Sigmoid colon (tissue), 7 donors: Measurements from ENCODE around the gene C12orf43. TPM values are rescaled to one million over a fixed set of nuclear protein-coding genes. Genes with fewer than 3 reads are reported as not detected.

Experiments used
- DNase-seq: peaks from one replicate; pipeline ENCODE4 v3.0.0-alpha.2; 2019
- H3K27ac ChIP-seq, 4 donors: fragments of 200-600 bp; sonication (generic); one replicate each; pipeline ENCODE4 v1.5.1; 2016 to 2019; ENCODE audit warnings: mild to moderate bottlenecking in 1 of 4
- H3K27me3 ChIP-seq, 3 donors: fragments of 200-600 bp; sonication (generic); one replicate each; pipeline ENCODE4 v1.5.1; 2019; ENCODE audit warnings: mild to moderate bottlenecking in 1 of 3
- H3K36me3 ChIP-seq, 4 donors: fragments of 200-600 bp; sonication (generic); one replicate each; pipeline ENCODE4 v1.5.1; 2016 to 2019
- H3K4me1 ChIP-seq, 4 donors: fragments of 200-600 bp; sonication (generic); one replicate each; pipeline ENCODE4 v1.5.1; 2017 to 2019
- H3K4me3 ChIP-seq, 4 donors: fragments of 200-600 bp; sonication (generic); one replicate each; pipeline ENCODE4 v1.5.1; 2017 to 2019; ENCODE audit warnings: mild to moderate bottlenecking in 2 of 4, moderate library complexity in 1 of 4
- H3K9me3 ChIP-seq, 4 donors: fragments of 200-600 bp in 3 of 4; sonication (generic) in 3 of 4; one replicate each; pipeline versions ENCODE4 v1.5.1 to v1.6.1; 2013 to 2019
- CTCF ChIP-seq, 4 experiments: fragments of 450-650 bp in 3 of 4; fragments of 200-600 bp in 1 of 4; IDR thresholded peaks; one replicate each; pipeline ENCODE4 v1.5.1; 2016 to 2019; ENCODE audit warnings: antibody characterized with exemption in 4 of 4, mild to moderate bottlenecking in 3 of 4, moderate library complexity in 2 of 4
- EP300 ChIP-seq, 4 donors: sonication (generic); formaldehyde crosslinking; IDR thresholded peaks; one replicate each; pipeline ENCODE4 v1.6.1; 2017; ENCODE audit warnings: antibody characterized with exemption in 4 of 4
- POLR2A ChIP-seq, 2 donors: fragments of 450-650 bp; IDR thresholded peaks; one replicate each; pipeline ENCODE4 v1.6.1; 2016; ENCODE audit warnings: antibody characterized with exemption in 2 of 2, mild to moderate bottlenecking in 2 of 2, moderate library complexity in 2 of 2
- POLR2AphosphoS5 ChIP-seq, 4 donors: sonication (generic); formaldehyde crosslinking; IDR thresholded peaks; one replicate each; pipeline ENCODE4 v1.6.1; 2017; ENCODE audit warnings: antibody characterized with exemption in 4 of 4
- WGBS, 2 donors: extraction: QIAGEN DNeasy Blood & Tissue Kit; methylation state at CpG; one replicate each; pipeline ENCODE4 v1.1.7; 2013; 5-methylcytosine and 5-hydroxymethylcytosine counted together
- intact Hi-C: fragments of 100-400 bp; cut with DNase I; formaldehyde crosslinking; loops from one replicate; pipeline ENCODE4 v1.15.1; 2023
- polyA plus RNA-seq, 3 donors: library from polyadenylated mRNA; stranded (reverse); fragments of 200-250 nt; gene quantifications; one replicate each; pipeline ENCODE4 v1.2.3, GENCODE V29; 2013
- total RNA-seq, 4 donors: library from RNA; depleted of rRNA; stranded (reverse); fragments of >200 nt; gene quantifications; one replicate each; pipeline ENCODE4 v1.1.0, GENCODE V29; 2016
- donor health status: healthy with polysubstance abuse.
- donor health status: Bipolar disorder and iron deficiency.
- donor health status: healthy.

C12orf43 gene
- total and polyA plus RNA-seq, 7 donors, result 7.9 to 25.8 (median 12.5) TPM

GRCh38 chr12:121036810-121037326 is 20.6 kb upstream of the C12orf43 start:
- intact Hi-C loops, result no loop called here
- no peak overlapping the region for H3K27ac ChIP-seq
- H3K9me3 ChIP-seq, result no peaks in the 10 kb centered on the region
- no peaks in the 10 kb centered on the region for H3K4me1 ChIP-seq
- peaks cover 0 to 29% (median 0%) of the 10 kb centered on the region in 3 donors for H3K27me3 ChIP-seq
- H3K4me3 ChIP-seq, result no peak overlapping the region
- WGBS, 2 donors, result 78 to 84% methylated on average over 6 of the region's 6 CpGs
- TF ChIP-seq POLR2A (IDR thresholded peaks at IDR 0.05), result no peak
- TF ChIP-seq POLR2AphosphoS5 (IDR thresholded peaks at IDR 0.05), result no peak
- no peaks in the 10 kb centered on the region for H3K36me3 ChIP-seq
- DNase-seq, result no peak

- WGBS, 2 donors, result 88 to 90% methylated on average over 9 of the region's 9 CpGs
- intact Hi-C loops, result no loop called here
- no peak for DNase-seq
Measured at GRCh38 chr12:121034616-121035305, 18.5 kb upstream of the C12orf43 start.

GRCh38 chr12:121033625-121034349 is 17.5 kb upstream of the C12orf43 start:
- intact Hi-C loops, result no loop called here
- H3K4me1 ChIP-seq, result no peaks in the 10 kb centered on the region
- TF ChIP-seq EP300 (IDR thresholded peaks at IDR 0.05) (no peak), POLR2AphosphoS5 (IDR thresholded peaks at IDR 0.05) (no peak), POLR2A (IDR thresholded peaks at IDR 0.05) (no peak), CTCF (IDR thresholded peaks at IDR 0.05) (no peak)
- no peak for DNase-seq
- 78 to 83% methylated on average over 10 of the region's 10 CpGs for WGBS, 2 donors
- H3K36me3 ChIP-seq, result no peaks in the 10 kb centered on the region
- no peak overlapping the region for H3K27ac ChIP-seq
- no peak overlapping the region for H3K4me3 ChIP-seq
- peaks cover 0 to 29% (median 0%) of the 10 kb centered on the region in 3 donors for H3K27me3 ChIP-seq
- no peaks in the 10 kb centered on the region for H3K9me3 ChIP-seq

More at GRCh38 chr12:121034616-121035305, 18.5 kb upstream of the C12orf43 start:
- Histone ChIP-seq H3K27me3 (peaks cover 0 to 29% (median 0%) of the 10 kb centered on the region in 3 donors), H3K27ac (no peak overlapping the region), H3K36me3 (no peaks in the 10 kb centered on the region), H3K4me3 (no peak overlapping the region), H3K4me1 (no peaks in the 10 kb centered on the region), H3K9me3 (no peaks in the 10 kb centered on the region)
- TF ChIP-seq EP300 (IDR thresholded peaks at IDR 0.05) (no peak), POLR2AphosphoS5 (IDR thresholded peaks at IDR 0.05) (no peak), CTCF (IDR thresholded peaks at IDR 0.05) (no peak), POLR2A (IDR thresholded peaks at IDR 0.05) (no peak)

- DNase-seq, result no peak
- no peaks in the 10 kb centered on the region for H3K36me3 ChIP-seq
- no peaks in the 10 kb centered on the region for H3K9me3 ChIP-seq
- peaks cover 0 to 1% (median 0%) of the 10 kb centered on the region in 3 donors for H3K27me3 ChIP-seq
- WGBS, 2 donors, result 79 to 87% methylated on average over 10 of the region's 10 CpGs
- intact Hi-C loops, result no loop called here
- H3K4me3 ChIP-seq, result no peak overlapping the region
- H3K4me1 ChIP-seq, result no peaks in the 10 kb centered on the region
- no peak overlapping the region for H3K27ac ChIP-seq
- TF ChIP-seq POLR2AphosphoS5 (IDR thresholded peaks at IDR 0.05) (no peak), CTCF (IDR thresholded peaks at IDR 0.05) (no peak), EP300 (IDR thresholded peaks at IDR 0.05) (no peak), POLR2A (IDR thresholded peaks at IDR 0.05) (no peak)
Measured at GRCh38 chr12:121030576-121031212, 14.4 kb upstream of the C12orf43 start.
